HepG2 (cell line): Measurements from ENCODE around the gene KIF9.

Experiments
- MAZ ChIP-seq, 2 experiments: sonication (generic) in 1 of 2; formaldehyde crosslinking in 1 of 2; IDR thresholded peaks; 2 replicates each; pipeline versions ENCODE4 v1.5.0 to v1.6.1; 2012 to 2020; ENCODE audit warnings: low read depth in 2 of 2, mild to moderate bottlenecking in 2 of 2, borderline replicate concordance in 1 of 2, improper control_type of control experiment in 1 of 2, low read length in 1 of 2, missing genetic modification reagents in 1 of 2, moderate library complexity in 1 of 2
- MTA1 ChIP-seq: sonication (generic); formaldehyde crosslinking; IDR thresholded peaks from 2 replicates; pipeline ENCODE4 v1.4.0; 2020; ENCODE audit warnings: missing genetic modification reagents, mild to moderate bottlenecking, borderline replicate concordance
- MYC ChIP-seq: sonication (generic); formaldehyde crosslinking; IDR thresholded peaks from 2 replicates; pipeline ENCODE4 v1.9.0; 2021; ENCODE audit warnings: missing genetic modification reagents, borderline replicate concordance

DNA sequence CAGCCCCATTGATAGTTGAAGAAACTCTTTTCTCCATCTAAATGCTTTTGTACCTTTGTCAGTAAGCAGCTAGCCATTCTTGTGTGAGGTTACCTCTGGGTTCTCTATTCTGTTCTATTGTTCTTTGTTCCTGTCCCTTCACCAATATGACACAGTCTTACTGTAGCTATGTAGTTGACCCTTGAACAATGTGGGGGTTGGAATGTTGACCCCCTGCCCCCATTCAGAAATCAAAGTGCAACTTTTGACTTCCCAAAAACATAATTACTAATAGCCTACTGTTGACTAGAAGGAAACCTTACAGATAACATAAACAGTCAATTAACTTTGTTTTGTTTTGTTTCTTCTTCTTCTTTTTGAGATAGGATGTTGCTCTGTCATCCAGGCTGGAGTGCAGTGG, 18.9 kb upstream of the KIF9 start:
- TF ChIP-seq MAZ (IDR thresholded peaks at IDR 0.05; ENCODE audit: borderline replicate concordance, low read depth, low read length) (no peak), MAZ (CRISPR knock-in tag; IDR thresholded peaks at IDR 0.05; ENCODE audit: low read depth) (no peak), MTA1 (CRISPR knock-in tag) (no peak), MYC (CRISPR knock-in tag) (no peak)
